GM23338 (cell line): ENCODE data around the gene LAMA4.

Source experiments
- CREB1 ChIP-seq: fragments of 250-450 bp; sonication (Bioruptor Pico); IDR thresholded peaks from 2 replicates; pipeline ENCODE4 v1.5.0; 2020; ENCODE audit warnings: low read depth, mild to moderate bottlenecking, moderate library complexity
- NANOG ChIP-seq: IDR thresholded peaks from 2 replicates; pipeline ENCODE4 v1.6.1; 2016; ENCODE audit warnings: antibody characterized with exemption, borderline replicate concordance
- POLR2AphosphoS5 ChIP-seq: IDR thresholded peaks from 2 replicates; pipeline ENCODE4 v1.6.1; 2016; ENCODE audit warnings: antibody characterized with exemption, low read depth
- TF ChIP-seq, protein P1 (sequence below), 2 experiments: fragments of 200-600 bp in 1 of 2; sonication (generic) in 1 of 2; conservative IDR thresholded peaks; 2 replicates each; pipeline versions ENCODE4 v1.5.1 to v1.6.1; 2016 to 2017; ENCODE audit warnings: antibody characterized with exemption in 2 of 2, low read depth in 2 of 2, mild to moderate bottlenecking in 2 of 2, moderate library complexity in 1 of 2

GRCh38 chr6:112279031-112279935, 24.9 kb upstream of the LAMA4 start:
- TF ChIP-seq NANOG, result no peak
- TF ChIP-seq POLR2AphosphoS5, result no peak
- TF ChIP-seq, protein P1, sequence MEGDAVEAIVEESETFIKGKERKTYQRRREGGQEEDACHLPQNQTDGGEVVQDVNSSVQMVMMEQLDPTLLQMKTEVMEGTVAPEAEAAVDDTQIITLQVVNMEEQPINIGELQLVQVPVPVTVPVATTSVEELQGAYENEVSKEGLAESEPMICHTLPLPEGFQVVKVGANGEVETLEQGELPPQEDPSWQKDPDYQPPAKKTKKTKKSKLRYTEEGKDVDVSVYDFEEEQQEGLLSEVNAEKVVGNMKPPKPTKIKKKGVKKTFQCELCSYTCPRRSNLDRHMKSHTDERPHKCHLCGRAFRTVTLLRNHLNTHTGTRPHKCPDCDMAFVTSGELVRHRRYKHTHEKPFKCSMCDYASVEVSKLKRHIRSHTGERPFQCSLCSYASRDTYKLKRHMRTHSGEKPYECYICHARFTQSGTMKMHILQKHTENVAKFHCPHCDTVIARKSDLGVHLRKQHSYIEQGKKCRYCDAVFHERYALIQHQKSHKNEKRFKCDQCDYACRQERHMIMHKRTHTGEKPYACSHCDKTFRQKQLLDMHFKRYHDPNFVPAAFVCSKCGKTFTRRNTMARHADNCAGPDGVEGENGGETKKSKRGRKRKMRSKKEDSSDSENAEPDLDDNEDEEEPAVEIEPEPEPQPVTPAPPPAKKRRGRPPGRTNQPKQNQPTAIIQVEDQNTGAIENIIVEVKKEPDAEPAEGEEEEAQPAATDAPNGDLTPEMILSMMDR (conservative IDR thresholded peaks at IDR 0.05; ENCODE audit: low read depth in 2 of 2), result no peak
- no peak for TF ChIP-seq CREB1 (CRISPR knock-in tag)
